SK-N-SH treated with all-trans-retinoic acid at 6 μM for 48 hours (cell line): ENCODE results near the gene HMGB4.

Experiments used
- CSDC2 ChIP-seq: fragments of 250-450 bp; sonication (Bioruptor Pico); IDR thresholded peaks from 2 replicates; pipeline ENCODE4 v1.5.0; 2020; ENCODE audit warnings: mild to moderate bottlenecking, moderate library complexity
- ESRRG ChIP-seq: fragments of 250-450 bp; sonication (Bioruptor Pico); IDR thresholded peaks from 2 replicates; pipeline ENCODE4 v1.6.1; 2021; ENCODE audit warnings: mild to moderate bottlenecking

- TF ChIP-seq ESRRG (CRISPR knock-in tag) (no peak), CSDC2 (CRISPR knock-in tag) (no peak)
These were observed 39.3 kb downstream of the HMGB4 start for GRCh38 chr1:33903210-33903589.
